T47D (cell line): ENCODE data around the gene PAPPA.

Experiments used
- DNase-seq, 2 experiments: peaks; one replicate each; pipeline versions ENCODE4 v3.0.0 to v3.0.0-alpha.2; 2011 to 2012; ENCODE audit warnings: low read depth in 1 of 2, low spot score in 1 of 2
- JUND ChIP-seq: IDR thresholded peaks from 2 replicates; pipeline ENCODE4 v1.6.1; 2012; ENCODE audit warnings: low read depth
- in situ Hi-C: cut with HindIII; loops from 2 replicates; pipeline ENCODE4 v1.10.0; 2016; ENCODE audit warnings: low sequenced_read_pairs, low pct_unique_long_range_greater_than_20kb

PAPPA gene

GRCh38 chr9:116142706-116143492, 10.7 kb upstream of the PAPPA start:
- TF ChIP-seq JUND: no peak
- in situ Hi-C loops: no loop called here
- no peak for DNase-seq

- in situ Hi-C loops: no loop called here
- no peak for DNase-seq
- no peak for TF ChIP-seq JUND
Observed at GRCh38 chr9:116144038-116144437, 9.6 kb upstream of the PAPPA start.

- DNase-seq: no peak
- in situ Hi-C loops: no loop called here
- TF ChIP-seq JUND: no peak
Observed at GRCh38 chr9:116144555-116144954, 9.0 kb upstream of the PAPPA start.

GRCh38 chr9:116145036-116145435, 8.6 kb upstream of the PAPPA start:
- in situ Hi-C loops: no loop called here
- no peak for DNase-seq
- TF ChIP-seq JUND: no peak

GRCh38 chr9:116147821-116148220, 5.8 kb upstream of the PAPPA start:
- no peak for DNase-seq
- in situ Hi-C loops: no loop called here

GRCh38 chr9:116149844-116150243, 3.7 kb upstream of the PAPPA start:
- in situ Hi-C loops: no loop called here
- no peak for TF ChIP-seq JUND
- peak; percentile 58 to 65 for DNase-seq

More at GRCh38 chr9:116147821-116148220, 5.8 kb upstream of the PAPPA start:
- TF ChIP-seq JUND: no peak

- DNase-seq: no peak
- no peak for TF ChIP-seq JUND
- in situ Hi-C loops: no loop called here
Observed at GRCh38 chr9:116151199-116151598, 2.4 kb upstream of the PAPPA start.

GRCh38 chr9:116151966-116152381, 1.6 kb upstream of the PAPPA start:
- no peak; the same call in 1 of the 2 replicates for TF ChIP-seq JUND
- in situ Hi-C loops: no loop called here
- DNase-seq: no peak

GRCh38 chr9:116152390-116152789, 1.2 kb upstream of the PAPPA start:
- TF ChIP-seq JUND: no peak
- in situ Hi-C loops: no loop called here
- DNase-seq: peak in 1 of 2 experiments; percentile 44

- TF ChIP-seq JUND: no peak
- peak in 1 of 2 experiments; percentile 65 for DNase-seq
- in situ Hi-C loops: no loop called here
Observed at GRCh38 chr9:116152941-116153764, 438 bp upstream of the PAPPA start.

GRCh38 chr9:116154334-116154975, 864 bp downstream of the PAPPA start:
- no peak for TF ChIP-seq JUND
- in situ Hi-C loops: no loop called here
- no peak for DNase-seq

GRCh38 chr9:116154976-116155697, 1.5 kb downstream of the PAPPA start:
- TF ChIP-seq JUND: no peak
- no peak for DNase-seq
- in situ Hi-C loops: no loop called here
